DOHH2 (cell line): ENCODE measurements around the gene EHD4.
A peak's percentile ranks its signal among the peaks of the same experiment; 100 is the strongest.

Experiments
- H3F3A ChIP-seq: fragments of 200-600 bp; sonication (generic), shearing (Covaris generic); 2 replicates; pipeline ENCODE4 v1.6.0; 2016; ENCODE audit warnings: antibody characterized with exemption, mild to moderate bottlenecking; ENCODE audit not compliant: control insufficient read depth, insufficient read depth
- H3K27ac ChIP-seq: fragments of 200-600 bp; sonication (generic); 2 replicates; pipeline ENCODE4 v1.5.1; 2014; ENCODE audit warnings: low read depth, mild to moderate bottlenecking, low read length, moderate library complexity
- H3K27me3 ChIP-seq: fragments of 200-600 bp; sonication (generic); 2 replicates; pipeline ENCODE4 v1.6.1; 2014; ENCODE audit warnings: mild to moderate bottlenecking, low read length, mixed read lengths; ENCODE audit not compliant: control insufficient read depth
- H3K36me3 ChIP-seq: fragments of 200-600 bp; sonication (generic); 2 replicates; pipeline ENCODE4 v1.6.1; 2014; ENCODE audit warnings: mild to moderate bottlenecking, low read length, moderate library complexity, mixed read lengths; ENCODE audit not compliant: control insufficient read depth
- H3K4me1 ChIP-seq: fragments of 200-600 bp; sonication (generic); 2 replicates; pipeline ENCODE4 v1.6.1; 2014; ENCODE audit warnings: mild to moderate bottlenecking, low read length, mixed read lengths; ENCODE audit not compliant: control insufficient read depth
- H3K4me2 ChIP-seq: fragments of 200-600 bp; sonication (generic); 2 replicates; pipeline ENCODE4 v1.6.0; 2014; ENCODE audit warnings: mild to moderate bottlenecking, low read length, moderate library complexity
- H3K4me3 ChIP-seq: fragments of 200-600 bp; sonication (generic); 2 replicates; pipeline ENCODE4 v1.5.1; 2014; ENCODE audit warnings: mild to moderate bottlenecking, low read length, mixed read lengths
- H3K79me2 ChIP-seq: fragments of 200-600 bp; sonication (generic); 2 replicates; pipeline ENCODE4 v1.6.1; 2014; ENCODE audit warnings: mild to moderate bottlenecking, low read length, mixed read lengths; ENCODE audit not compliant: control insufficient read depth
- H3K9me2 ChIP-seq: fragments of 200-600 bp; sonication (generic); replicated peaks from 2 replicates; pipeline ENCODE4 v1.6.1; 2014; ENCODE audit warnings: mild to moderate bottlenecking, low read length, mixed read lengths; ENCODE audit not compliant: control insufficient read depth
- H3K9me3 ChIP-seq: fragments of 200-600 bp; sonication (generic); 2 replicates; pipeline ENCODE4 v1.6.1; 2014; ENCODE audit warnings: antibody characterized with exemption, low read length, mixed read lengths; ENCODE audit not compliant: control insufficient read depth, insufficient read depth
- H4K20me1 ChIP-seq: fragments of 200-600 bp; sonication (generic); 2 replicates; pipeline ENCODE4 v1.6.0; 2014; ENCODE audit warnings: low read depth, mild to moderate bottlenecking, antibody characterized with exemption, low read length, moderate library complexity; ENCODE audit not compliant: control insufficient read depth, insufficient read depth
- EZH2phosphoT487 ChIP-seq: fragments of 200-600 bp; sonication (generic); IDR thresholded peaks from 2 replicates; pipeline ENCODE4 v1.6.1; 2017; ENCODE audit warnings: borderline replicate concordance, mild to moderate bottlenecking, antibody characterized with exemption, low read length, moderate library complexity, mixed read lengths
- TF ChIP-seq, protein P1 (sequence below): fragments of 200-600 bp; sonication (generic); IDR thresholded peaks from one replicate; pipeline ENCODE4 v1.5.1; 2014; ENCODE audit warnings: antibody characterized with exemption, mild to moderate bottlenecking, low read depth, low read length; ENCODE audit not compliant: poor library complexity, severe bottlenecking

EHD4 gene

GRCh38 chr15:41990691-41991090 is 18.3 kb upstream of the EHD4 start:
- no peak overlapping the region for H3K4me3 ChIP-seq
- no peaks in the 10 kb centered on the region for H3K36me3 ChIP-seq
- H3K9me3 ChIP-seq: no peaks in the 10 kb centered on the region
- H3F3A ChIP-seq: no peaks in the 10 kb centered on the region
- no peaks in the 10 kb centered on the region for H3K4me1 ChIP-seq
- H3K79me2 ChIP-seq: no peaks in the 10 kb centered on the region
- no peaks in the 10 kb centered on the region for H4K20me1 ChIP-seq
- H3K4me2 ChIP-seq: no peak overlapping the region
- no peak overlapping the region for H3K27ac ChIP-seq
- no peaks in the 10 kb centered on the region for H3K9me2 ChIP-seq
- no peaks in the 10 kb centered on the region for H3K27me3 ChIP-seq
- TF ChIP-seq EZH2phosphoT487: no peak
- TF ChIP-seq, protein P1, sequence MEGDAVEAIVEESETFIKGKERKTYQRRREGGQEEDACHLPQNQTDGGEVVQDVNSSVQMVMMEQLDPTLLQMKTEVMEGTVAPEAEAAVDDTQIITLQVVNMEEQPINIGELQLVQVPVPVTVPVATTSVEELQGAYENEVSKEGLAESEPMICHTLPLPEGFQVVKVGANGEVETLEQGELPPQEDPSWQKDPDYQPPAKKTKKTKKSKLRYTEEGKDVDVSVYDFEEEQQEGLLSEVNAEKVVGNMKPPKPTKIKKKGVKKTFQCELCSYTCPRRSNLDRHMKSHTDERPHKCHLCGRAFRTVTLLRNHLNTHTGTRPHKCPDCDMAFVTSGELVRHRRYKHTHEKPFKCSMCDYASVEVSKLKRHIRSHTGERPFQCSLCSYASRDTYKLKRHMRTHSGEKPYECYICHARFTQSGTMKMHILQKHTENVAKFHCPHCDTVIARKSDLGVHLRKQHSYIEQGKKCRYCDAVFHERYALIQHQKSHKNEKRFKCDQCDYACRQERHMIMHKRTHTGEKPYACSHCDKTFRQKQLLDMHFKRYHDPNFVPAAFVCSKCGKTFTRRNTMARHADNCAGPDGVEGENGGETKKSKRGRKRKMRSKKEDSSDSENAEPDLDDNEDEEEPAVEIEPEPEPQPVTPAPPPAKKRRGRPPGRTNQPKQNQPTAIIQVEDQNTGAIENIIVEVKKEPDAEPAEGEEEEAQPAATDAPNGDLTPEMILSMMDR: no peak

- no peaks in the 10 kb centered on the region for H4K20me1 ChIP-seq
- H3K9me3 ChIP-seq: no peaks in the 10 kb centered on the region
- no peaks in the 10 kb centered on the region for H3K9me2 ChIP-seq
- no peaks in the 10 kb centered on the region for H3K4me1 ChIP-seq
- H3K4me3 ChIP-seq: no peak overlapping the region
- H3K27ac ChIP-seq: no peak overlapping the region
- no peaks in the 10 kb centered on the region for H3F3A ChIP-seq
- H3K79me2 ChIP-seq: no peaks in the 10 kb centered on the region
- TF ChIP-seq, protein P1: no peak
- no peak for TF ChIP-seq EZH2phosphoT487
- no peaks in the 10 kb centered on the region for H3K27me3 ChIP-seq
- H3K36me3 ChIP-seq: no peaks in the 10 kb centered on the region
- no peak overlapping the region for H3K4me2 ChIP-seq
These were observed 17.9 kb upstream of the EHD4 start for GRCh38 chr15:41990243-41990605.

DNA sequence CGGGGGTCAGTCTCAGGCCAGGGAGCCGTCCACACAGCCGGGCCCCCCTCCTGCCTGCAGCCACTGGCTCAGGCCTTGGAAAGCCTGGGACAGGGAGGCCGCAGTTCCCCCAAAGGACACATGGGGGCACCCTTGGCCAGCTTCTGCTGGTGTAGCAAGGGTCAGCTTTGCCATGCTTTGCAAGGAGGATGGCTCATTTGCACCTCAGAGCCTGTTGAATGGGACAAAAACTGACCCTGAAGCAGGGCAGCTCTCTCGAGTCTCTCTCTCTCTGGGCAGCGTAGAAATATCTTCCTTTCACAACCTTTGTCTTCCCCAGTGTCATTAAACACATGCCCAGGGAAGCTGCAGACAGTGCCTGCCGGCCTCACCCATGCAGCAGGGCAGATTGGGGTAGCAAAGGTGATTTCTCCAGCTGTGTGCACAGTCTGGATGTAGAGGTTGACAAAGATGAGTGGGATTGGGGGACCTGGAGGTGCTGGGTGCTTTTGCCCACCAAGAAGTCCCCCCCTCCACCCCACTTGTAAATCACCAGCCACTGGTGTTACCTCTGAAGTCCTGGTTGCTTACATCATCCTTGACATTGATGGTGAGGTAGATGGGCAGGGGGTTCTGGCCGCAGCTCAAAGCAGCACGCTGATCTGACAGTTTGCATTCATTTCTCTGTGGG is 17.4 kb upstream of the EHD4 start:
- Histone ChIP-seq H3K4me2 (no peak overlapping the region), H3K4me3 (no peak overlapping the region), H4K20me1 (no peaks in the 10 kb centered on the region), H3K79me2 (no peaks in the 10 kb centered on the region), H3K27ac (no peak overlapping the region), H3K4me1 (no peaks in the 10 kb centered on the region), H3K9me2 (no peaks in the 10 kb centered on the region), H3K27me3 (no peaks in the 10 kb centered on the region), H3F3A (no peaks in the 10 kb centered on the region), H3K36me3 (no peaks in the 10 kb centered on the region), H3K9me3 (no peaks in the 10 kb centered on the region)
- TF ChIP-seq, protein P1: peak; percentile 86
- no peak for TF ChIP-seq EZH2phosphoT487
